IMR-90 (cell line): ENCODE results near the gene SAMD1.

ENCODE experiments used
- MAFK ChIP-seq: IDR thresholded peaks from 2 replicates; pipeline ENCODE4 v1.6.1; 2012; ENCODE audit warnings: low read depth, low read length, improper control_type of control experiment
- RAD21 ChIP-seq: IDR thresholded peaks from 2 replicates; pipeline ENCODE4 v1.6.1; 2012; ENCODE audit warnings: low read length, improper control_type of control experiment
- TF ChIP-seq, protein P1 (sequence below): conservative IDR thresholded peaks from 2 replicates; pipeline ENCODE4 v1.5.1; 2012; ENCODE audit warnings: mild to moderate bottlenecking, low read depth, low read length, improper control_type of control experiment

GRCh38 chr19:14093117-14093823 is 2.7 kb upstream of the SAMD1 start:
- no peak for TF ChIP-seq RAD21
- no peak for TF ChIP-seq MAFK
- TF ChIP-seq, protein P1, sequence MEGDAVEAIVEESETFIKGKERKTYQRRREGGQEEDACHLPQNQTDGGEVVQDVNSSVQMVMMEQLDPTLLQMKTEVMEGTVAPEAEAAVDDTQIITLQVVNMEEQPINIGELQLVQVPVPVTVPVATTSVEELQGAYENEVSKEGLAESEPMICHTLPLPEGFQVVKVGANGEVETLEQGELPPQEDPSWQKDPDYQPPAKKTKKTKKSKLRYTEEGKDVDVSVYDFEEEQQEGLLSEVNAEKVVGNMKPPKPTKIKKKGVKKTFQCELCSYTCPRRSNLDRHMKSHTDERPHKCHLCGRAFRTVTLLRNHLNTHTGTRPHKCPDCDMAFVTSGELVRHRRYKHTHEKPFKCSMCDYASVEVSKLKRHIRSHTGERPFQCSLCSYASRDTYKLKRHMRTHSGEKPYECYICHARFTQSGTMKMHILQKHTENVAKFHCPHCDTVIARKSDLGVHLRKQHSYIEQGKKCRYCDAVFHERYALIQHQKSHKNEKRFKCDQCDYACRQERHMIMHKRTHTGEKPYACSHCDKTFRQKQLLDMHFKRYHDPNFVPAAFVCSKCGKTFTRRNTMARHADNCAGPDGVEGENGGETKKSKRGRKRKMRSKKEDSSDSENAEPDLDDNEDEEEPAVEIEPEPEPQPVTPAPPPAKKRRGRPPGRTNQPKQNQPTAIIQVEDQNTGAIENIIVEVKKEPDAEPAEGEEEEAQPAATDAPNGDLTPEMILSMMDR, result no peak
